ENCODE measurements around the gene LIG3.

DNA sequence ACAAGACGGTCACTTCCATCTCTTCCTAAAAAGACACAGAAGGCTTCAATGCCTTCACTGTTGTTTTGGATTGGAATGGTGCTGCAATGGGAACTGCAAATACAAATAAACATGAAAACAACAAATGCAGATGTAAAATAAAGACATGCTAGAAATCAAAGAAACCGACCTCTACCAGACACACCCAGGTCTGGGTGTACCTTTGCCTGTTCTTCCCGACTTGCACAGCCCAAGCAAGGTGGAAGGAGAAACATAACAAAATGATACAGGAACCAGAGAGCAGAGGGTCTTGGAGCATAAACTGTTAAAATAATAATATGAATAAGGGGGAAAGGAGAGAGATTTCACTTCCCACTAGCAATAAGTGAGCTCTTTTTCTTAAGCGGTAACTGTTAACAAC lies 65.9 kb downstream of the LIG3 start:
- TF ChIP-seq SRY (CRISPR knock-in tag; IDR thresholded peaks at IDR 0.05) (no peak), HMG20B (CRISPR knock-in tag; conservative IDR thresholded peaks at IDR 0.05) (no peak), ZNF382 (CRISPR knock-in tag; IDR thresholded peaks at IDR 0.05; ENCODE audit: borderline replicate concordance) (no peak), MXI1 (IDR thresholded peaks at IDR 0.05; ENCODE audit: borderline replicate concordance, low read depth, low read length) (no peak), ZNF274 (CRISPR knock-in tag; IDR thresholded peaks at IDR 0.05) (no peak), GLI4 (CRISPR knock-in tag; IDR thresholded peaks at IDR 0.05; ENCODE audit: borderline replicate concordance) (no peak), IRF2 (CRISPR knock-in tag; IDR thresholded peaks at IDR 0.05) (no peak), CHD2 (IDR thresholded peaks at IDR 0.05; ENCODE audit: low read depth, low read length) (no peak), ZBTB42 (CRISPR knock-in tag; IDR thresholded peaks at IDR 0.05) (no peak), MEIS2 (CRISPR knock-in tag; IDR thresholded peaks at IDR 0.05) (no peak), GABPA (IDR thresholded peaks at IDR 0.05; ENCODE audit: low read depth, low read length) (no peak), GABPA (CRISPR knock-in tag; IDR thresholded peaks at IDR 0.05; ENCODE audit: low read depth) (no peak)
- TF ChIP-seq, protein P1, sequence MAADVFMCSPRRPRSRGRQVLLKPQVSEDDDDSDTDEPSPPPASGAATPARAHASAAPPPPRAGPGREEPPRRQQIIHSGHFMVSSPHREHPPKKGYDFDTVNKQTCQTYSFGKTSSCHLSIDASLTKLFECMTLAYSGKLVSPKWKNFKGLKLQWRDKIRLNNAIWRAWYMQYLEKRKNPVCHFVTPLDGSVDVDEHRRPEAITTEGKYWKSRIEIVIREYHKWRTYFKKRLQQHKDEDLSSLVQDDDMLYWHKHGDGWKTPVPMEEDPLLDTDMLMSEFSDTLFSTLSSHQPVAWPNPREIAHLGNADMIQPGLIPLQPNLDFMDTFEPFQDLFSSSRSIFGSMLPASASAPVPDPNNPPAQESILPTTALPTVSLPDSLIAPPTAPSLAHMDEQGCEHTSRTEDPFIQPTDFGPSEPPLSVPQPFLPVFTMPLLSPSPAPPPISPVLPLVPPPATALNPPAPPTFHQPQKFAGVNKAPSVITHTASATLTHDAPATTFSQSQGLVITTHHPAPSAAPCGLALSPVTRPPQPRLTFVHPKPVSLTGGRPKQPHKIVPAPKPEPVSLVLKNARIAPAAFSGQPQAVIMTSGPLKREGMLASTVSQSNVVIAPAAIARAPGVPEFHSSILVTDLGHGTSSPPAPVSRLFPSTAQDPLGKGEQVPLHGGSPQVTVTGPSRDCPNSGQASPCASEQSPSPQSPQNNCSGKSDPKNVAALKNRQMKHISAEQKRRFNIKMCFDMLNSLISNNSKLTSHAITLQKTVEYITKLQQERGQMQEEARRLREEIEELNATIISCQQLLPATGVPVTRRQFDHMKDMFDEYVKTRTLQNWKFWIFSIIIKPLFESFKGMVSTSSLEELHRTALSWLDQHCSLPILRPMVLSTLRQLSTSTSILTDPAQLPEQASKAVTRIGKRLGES (CRISPR knock-in tag; IDR thresholded peaks at IDR 0.05; ENCODE audit: borderline replicate concordance) = no peak
- TF ChIP-seq, protein P2, sequence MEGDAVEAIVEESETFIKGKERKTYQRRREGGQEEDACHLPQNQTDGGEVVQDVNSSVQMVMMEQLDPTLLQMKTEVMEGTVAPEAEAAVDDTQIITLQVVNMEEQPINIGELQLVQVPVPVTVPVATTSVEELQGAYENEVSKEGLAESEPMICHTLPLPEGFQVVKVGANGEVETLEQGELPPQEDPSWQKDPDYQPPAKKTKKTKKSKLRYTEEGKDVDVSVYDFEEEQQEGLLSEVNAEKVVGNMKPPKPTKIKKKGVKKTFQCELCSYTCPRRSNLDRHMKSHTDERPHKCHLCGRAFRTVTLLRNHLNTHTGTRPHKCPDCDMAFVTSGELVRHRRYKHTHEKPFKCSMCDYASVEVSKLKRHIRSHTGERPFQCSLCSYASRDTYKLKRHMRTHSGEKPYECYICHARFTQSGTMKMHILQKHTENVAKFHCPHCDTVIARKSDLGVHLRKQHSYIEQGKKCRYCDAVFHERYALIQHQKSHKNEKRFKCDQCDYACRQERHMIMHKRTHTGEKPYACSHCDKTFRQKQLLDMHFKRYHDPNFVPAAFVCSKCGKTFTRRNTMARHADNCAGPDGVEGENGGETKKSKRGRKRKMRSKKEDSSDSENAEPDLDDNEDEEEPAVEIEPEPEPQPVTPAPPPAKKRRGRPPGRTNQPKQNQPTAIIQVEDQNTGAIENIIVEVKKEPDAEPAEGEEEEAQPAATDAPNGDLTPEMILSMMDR (CRISPR knock-in tag; IDR thresholded peaks at IDR 0.05) = no peak
- TF ChIP-seq, protein P3, sequence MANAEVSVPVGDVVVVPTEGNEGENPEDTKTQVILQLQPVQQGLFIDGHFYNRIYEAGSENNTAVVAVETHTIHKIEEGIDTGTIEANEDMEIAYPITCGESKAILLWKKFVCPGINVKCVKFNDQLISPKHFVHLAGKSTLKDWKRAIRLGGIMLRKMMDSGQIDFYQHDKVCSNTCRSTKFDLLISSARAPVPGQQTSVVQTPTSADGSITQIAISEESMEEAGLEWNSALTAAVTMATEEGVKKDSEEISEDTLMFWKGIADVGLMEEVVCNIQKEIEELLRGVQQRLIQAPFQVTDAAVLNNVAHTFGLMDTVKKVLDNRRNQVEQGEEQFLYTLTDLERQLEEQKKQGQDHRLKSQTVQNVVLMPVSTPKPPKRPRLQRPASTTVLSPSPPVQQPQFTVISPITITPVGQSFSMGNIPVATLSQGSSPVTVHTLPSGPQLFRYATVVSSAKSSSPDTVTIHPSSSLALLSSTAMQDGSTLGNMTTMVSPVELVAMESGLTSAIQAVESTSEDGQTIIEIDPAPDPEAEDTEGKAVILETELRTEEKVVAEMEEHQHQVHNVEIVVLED (CRISPR knock-in tag; IDR thresholded peaks at IDR 0.05; ENCODE audit: borderline replicate concordance) = no peak

Data from HepG2 (cell line).